ENCODE measurements around the gene CLPTM1. TPM values are rescaled to one million over a fixed set of nuclear protein-coding genes. Genes with fewer than 3 reads are reported as not detected.

The CLPTM1 gene
- total and polyA plus RNA-seq, 9 of the 15 experiments (the other 6 are each of a cell fraction or from before 2014, with no cell fraction given), result 0.37 to 96.0 (median 27.5) TPM

DNA sequence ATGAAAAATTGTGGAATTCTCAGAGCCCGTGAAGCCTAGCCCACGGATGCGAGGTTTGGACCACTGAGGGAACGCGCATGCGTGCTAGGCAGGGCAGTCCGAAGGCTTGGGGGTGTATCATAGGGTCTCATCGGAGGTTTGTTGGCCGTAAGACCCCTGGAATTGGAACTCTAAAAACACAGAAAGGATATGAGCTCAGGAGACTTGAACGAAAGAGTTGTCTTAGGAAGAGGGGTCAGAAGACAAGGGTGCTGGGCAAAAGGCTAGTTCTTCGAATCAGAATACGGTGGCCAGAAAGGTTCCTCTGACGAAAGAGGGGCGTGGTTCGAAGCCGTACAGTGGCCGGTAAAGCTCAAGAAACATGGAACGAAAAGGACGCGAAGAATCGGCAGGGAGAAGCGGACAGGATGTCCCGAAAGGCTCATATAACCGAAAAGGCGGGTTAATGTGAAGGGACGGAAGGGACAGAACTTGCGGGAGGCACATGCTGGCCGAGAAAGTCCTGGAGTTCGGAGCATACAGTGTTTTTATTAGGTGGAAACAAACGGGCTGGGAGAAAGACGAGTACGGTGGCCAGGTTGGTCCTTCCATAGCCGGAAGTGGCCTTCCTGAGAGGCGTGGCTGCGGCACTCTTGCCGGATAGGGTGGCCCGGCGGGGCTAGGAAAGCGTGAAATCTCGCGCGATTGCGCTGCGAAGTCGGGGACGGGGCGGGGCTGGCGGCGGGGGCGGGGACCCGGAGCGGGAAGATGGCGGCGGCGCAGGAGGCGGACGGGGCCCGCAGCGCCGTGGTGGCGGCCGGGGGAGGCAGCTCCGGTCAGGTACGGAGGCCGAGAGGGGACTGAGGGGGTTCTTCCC is at the start of gene CLPTM1 (continued):
- TF ChIP-seq, protein P1, sequence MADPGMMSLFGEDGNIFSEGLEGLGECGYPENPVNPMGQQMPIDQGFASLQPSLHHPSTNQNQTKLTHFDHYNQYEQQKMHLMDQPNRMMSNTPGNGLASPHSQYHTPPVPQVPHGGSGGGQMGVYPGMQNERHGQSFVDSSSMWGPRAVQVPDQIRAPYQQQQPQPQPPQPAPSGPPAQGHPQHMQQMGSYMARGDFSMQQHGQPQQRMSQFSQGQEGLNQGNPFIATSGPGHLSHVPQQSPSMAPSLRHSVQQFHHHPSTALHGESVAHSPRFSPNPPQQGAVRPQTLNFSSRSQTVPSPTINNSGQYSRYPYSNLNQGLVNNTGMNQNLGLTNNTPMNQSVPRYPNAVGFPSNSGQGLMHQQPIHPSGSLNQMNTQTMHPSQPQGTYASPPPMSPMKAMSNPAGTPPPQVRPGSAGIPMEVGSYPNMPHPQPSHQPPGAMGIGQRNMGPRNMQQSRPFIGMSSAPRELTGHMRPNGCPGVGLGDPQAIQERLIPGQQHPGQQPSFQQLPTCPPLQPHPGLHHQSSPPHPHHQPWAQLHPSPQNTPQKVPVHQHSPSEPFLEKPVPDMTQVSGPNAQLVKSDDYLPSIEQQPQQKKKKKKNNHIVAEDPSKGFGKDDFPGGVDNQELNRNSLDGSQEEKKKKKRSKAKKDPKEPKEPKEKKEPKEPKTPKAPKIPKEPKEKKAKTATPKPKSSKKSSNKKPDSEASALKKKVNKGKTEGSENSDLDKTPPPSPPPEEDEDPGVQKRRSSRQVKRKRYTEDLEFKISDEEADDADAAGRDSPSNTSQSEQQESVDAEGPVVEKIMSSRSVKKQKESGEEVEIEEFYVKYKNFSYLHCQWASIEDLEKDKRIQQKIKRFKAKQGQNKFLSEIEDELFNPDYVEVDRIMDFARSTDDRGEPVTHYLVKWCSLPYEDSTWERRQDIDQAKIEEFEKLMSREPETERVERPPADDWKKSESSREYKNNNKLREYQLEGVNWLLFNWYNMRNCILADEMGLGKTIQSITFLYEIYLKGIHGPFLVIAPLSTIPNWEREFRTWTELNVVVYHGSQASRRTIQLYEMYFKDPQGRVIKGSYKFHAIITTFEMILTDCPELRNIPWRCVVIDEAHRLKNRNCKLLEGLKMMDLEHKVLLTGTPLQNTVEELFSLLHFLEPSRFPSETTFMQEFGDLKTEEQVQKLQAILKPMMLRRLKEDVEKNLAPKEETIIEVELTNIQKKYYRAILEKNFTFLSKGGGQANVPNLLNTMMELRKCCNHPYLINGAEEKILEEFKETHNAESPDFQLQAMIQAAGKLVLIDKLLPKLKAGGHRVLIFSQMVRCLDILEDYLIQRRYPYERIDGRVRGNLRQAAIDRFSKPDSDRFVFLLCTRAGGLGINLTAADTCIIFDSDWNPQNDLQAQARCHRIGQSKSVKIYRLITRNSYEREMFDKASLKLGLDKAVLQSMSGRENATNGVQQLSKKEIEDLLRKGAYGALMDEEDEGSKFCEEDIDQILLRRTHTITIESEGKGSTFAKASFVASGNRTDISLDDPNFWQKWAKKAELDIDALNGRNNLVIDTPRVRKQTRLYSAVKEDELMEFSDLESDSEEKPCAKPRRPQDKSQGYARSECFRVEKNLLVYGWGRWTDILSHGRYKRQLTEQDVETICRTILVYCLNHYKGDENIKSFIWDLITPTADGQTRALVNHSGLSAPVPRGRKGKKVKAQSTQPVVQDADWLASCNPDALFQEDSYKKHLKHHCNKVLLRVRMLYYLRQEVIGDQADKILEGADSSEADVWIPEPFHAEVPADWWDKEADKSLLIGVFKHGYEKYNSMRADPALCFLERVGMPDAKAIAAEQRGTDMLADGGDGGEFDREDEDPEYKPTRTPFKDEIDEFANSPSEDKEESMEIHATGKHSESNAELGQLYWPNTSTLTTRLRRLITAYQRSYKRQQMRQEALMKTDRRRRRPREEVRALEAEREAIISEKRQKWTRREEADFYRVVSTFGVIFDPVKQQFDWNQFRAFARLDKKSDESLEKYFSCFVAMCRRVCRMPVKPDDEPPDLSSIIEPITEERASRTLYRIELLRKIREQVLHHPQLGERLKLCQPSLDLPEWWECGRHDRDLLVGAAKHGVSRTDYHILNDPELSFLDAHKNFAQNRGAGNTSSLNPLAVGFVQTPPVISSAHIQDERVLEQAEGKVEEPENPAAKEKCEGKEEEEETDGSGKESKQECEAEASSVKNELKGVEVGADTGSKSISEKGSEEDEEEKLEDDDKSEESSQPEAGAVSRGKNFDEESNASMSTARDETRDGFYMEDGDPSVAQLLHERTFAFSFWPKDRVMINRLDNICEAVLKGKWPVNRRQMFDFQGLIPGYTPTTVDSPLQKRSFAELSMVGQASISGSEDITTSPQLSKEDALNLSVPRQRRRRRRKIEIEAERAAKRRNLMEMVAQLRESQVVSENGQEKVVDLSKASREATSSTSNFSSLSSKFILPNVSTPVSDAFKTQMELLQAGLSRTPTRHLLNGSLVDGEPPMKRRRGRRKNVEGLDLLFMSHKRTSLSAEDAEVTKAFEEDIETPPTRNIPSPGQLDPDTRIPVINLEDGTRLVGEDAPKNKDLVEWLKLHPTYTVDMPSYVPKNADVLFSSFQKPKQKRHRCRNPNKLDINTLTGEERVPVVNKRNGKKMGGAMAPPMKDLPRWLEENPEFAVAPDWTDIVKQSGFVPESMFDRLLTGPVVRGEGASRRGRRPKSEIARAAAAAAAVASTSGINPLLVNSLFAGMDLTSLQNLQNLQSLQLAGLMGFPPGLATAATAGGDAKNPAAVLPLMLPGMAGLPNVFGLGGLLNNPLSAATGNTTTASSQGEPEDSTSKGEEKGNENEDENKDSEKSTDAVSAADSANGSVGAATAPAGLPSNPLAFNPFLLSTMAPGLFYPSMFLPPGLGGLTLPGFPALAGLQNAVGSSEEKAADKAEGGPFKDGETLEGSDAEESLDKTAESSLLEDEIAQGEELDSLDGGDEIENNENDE (IDR thresholded peaks at IDR 0.05; ENCODE audit: low read depth, low read length), result no peak
- TF ChIP-seq TSC22D4 (tag; IDR thresholded peaks at IDR 0.05) (no peak), BDP1 (IDR thresholded peaks at IDR 0.05; ENCODE audit: insufficient read depth, insufficient read length) (no peak), HIVEP1 (CRISPR knock-in tag; IDR thresholded peaks at IDR 0.05) (no peak), CC2D1A (IDR thresholded peaks at IDR 0.05) (peak; percentile 94), ZNF165 (CRISPR knock-in tag; IDR thresholded peaks at IDR 0.05; ENCODE audit: borderline replicate concordance) (no peak), FOXM1 (IDR thresholded peaks at IDR 0.05; ENCODE audit: low read depth) (peak; percentile 75; the same call in 1 of the 2 replicates), FOXM1 (CRISPR knock-in tag; IDR thresholded peaks at IDR 0.05; ENCODE audit: low read depth) (no peak; the same call in 1 of the 2 replicates), NCOA6 (IDR thresholded peaks at IDR 0.05) (no peak), ZNF41 (CRISPR knock-in tag; conservative IDR thresholded peaks at IDR 0.05) (no peak), KLF13 (tag; IDR thresholded peaks at IDR 0.05; ENCODE audit: borderline replicate concordance, low read depth) (peak; percentile 99), POU5F1 (IDR thresholded peaks at IDR 0.05; ENCODE audit: borderline replicate concordance, low read depth, low read length, partially characterized antibody) (peak; percentile 91), ETV5 (CRISPR knock-in tag; IDR thresholded peaks at IDR 0.05; ENCODE audit: low read depth) (peak; percentile 95), KLF6 (CRISPR knock-in tag; IDR thresholded peaks at IDR 0.05; ENCODE audit: borderline replicate concordance) (no peak), MAFK (IDR thresholded peaks at IDR 0.05; ENCODE audit: low read length) (no peak), ZNF695 (CRISPR knock-in tag; IDR thresholded peaks at IDR 0.05) (no peak), BCOR (IDR thresholded peaks at IDR 0.05) (peak; percentile 83), ELF2 (CRISPR knock-in tag; IDR thresholded peaks at IDR 0.05) (peak; percentile 93)
- TF ChIP-seq, protein P2, sequence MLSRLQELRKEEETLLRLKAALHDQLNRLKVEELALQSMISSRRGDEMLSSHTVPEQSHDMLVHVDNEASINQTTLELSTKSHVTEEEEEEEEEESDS (CRISPR knock-in tag; IDR thresholded peaks at IDR 0.05), result no peak

All from K562 (cell line).